GM12878 (cell line): ENCODE results near the gene NCOA4.
"Not testable (repeated sequence)": the region's sequence is repeated elsewhere in the genome, so short reads cannot be mapped to it uniquely, and the experiment has no call there.

Source experiments
- CHD1 ChIP-seq: IDR thresholded peaks from 2 replicates; pipeline ENCODE4 v1.6.1; 2012; ENCODE audit warnings: low read depth, low read length, improper control_type of control experiment
- ETV6 ChIP-seq, 2 experiments: fragments of 450-650 bp in 1 of 2; IDR thresholded peaks in 1 of 2; conservative IDR thresholded peaks in 1 of 2; 2 replicates each; pipeline ENCODE4 v1.6.1; 2014; ENCODE audit warnings: antibody characterized with exemption in 1 of 2, borderline replicate concordance in 1 of 2, low read depth in 1 of 2, mild to moderate bottlenecking in 1 of 2, moderate library complexity in 1 of 2
- EZH2 ChIP-seq: IDR thresholded peaks from 2 replicates; pipeline ENCODE4 v1.6.1; 2012; ENCODE audit warnings: low read depth, mild to moderate bottlenecking, control low read depth, inconsistent platforms, low read length, borderline replicate concordance; ENCODE audit not compliant: control insufficient read depth
- JUND ChIP-seq: IDR thresholded peaks from 2 replicates; pipeline ENCODE4 v1.6.1; 2012; ENCODE audit warnings: low read depth, mild to moderate bottlenecking, low read length, improper control_type of control experiment, moderate library complexity
- LARP7 ChIP-seq: fragments of 450-650 bp; IDR thresholded peaks from 2 replicates; pipeline ENCODE4 v1.6.1; 2017; ENCODE audit warnings: mild to moderate bottlenecking
- NFIC ChIP-seq: IDR thresholded peaks from 2 replicates; pipeline ENCODE4 v1.6.1; 2012; ENCODE audit warnings: low read depth, mild to moderate bottlenecking, inconsistent platforms, low read length, moderate library complexity
- POLR2A ChIP-seq: IDR thresholded peaks from 2 replicates; pipeline ENCODE4 v1.6.1; 2011; ENCODE audit warnings: low read depth, mild to moderate bottlenecking, low read length
- POLR2AphosphoS5 ChIP-seq: IDR thresholded peaks from 2 replicates; pipeline ENCODE4 v1.6.1; 2011; ENCODE audit warnings: mild to moderate bottlenecking, low read length, inconsistent platforms
- REST ChIP-seq: IDR thresholded peaks from 2 replicates; pipeline ENCODE4 v1.6.1; 2012; ENCODE audit warnings: mild to moderate bottlenecking, low read depth, low read length
- SKIL ChIP-seq: fragments of 450-650 bp; IDR thresholded peaks from 2 replicates; pipeline ENCODE4 v1.6.1; 2017; ENCODE audit warnings: mild to moderate bottlenecking, low read depth, inconsistent platforms; ENCODE audit not compliant: poor library complexity, severe bottlenecking
- SUZ12 ChIP-seq: fragments of 200-600 bp; sonication (generic); IDR thresholded peaks from one replicate; pipeline ENCODE4 v1.6.1; 2018; ENCODE audit warnings: antibody characterized with exemption, mild to moderate bottlenecking; ENCODE audit not compliant: unreplicated experiment
- TAF1 ChIP-seq: IDR thresholded peaks from 2 replicates; pipeline ENCODE4 v1.6.1; 2011; ENCODE audit warnings: mild to moderate bottlenecking, low read depth, low read length, borderline replicate concordance
- ZNF217 ChIP-seq: fragments of 450-650 bp; IDR thresholded peaks from 2 replicates; pipeline ENCODE4 v1.6.1; 2017; ENCODE audit warnings: antibody characterized with exemption, mild to moderate bottlenecking
- TF ChIP-seq, protein P1 (sequence below): IDR thresholded peaks from 2 replicates; pipeline ENCODE4 v1.6.1; 2012; ENCODE audit warnings: low read depth, low read length, improper control_type of control experiment

- not testable (repeated sequence) for TF ChIP-seq JUND; POLR2AphosphoS5; ZNF217; TAF1; SKIL; CHD1; EZH2; LARP7; SUZ12; POLR2A; ETV6 (conservative IDR thresholded peaks at IDR 0.05 in 1 of 2, IDR thresholded peaks at IDR 0.05 in 1 of 2; ENCODE audit: borderline replicate concordance in 1 of 2, low read depth in 1 of 2); NFIC; REST
- TF ChIP-seq, protein P1, sequence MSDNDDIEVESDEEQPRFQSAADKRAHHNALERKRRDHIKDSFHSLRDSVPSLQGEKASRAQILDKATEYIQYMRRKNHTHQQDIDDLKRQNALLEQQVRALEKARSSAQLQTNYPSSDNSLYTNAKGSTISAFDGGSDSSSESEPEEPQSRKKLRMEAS: not testable (repeated sequence)
These were observed 73.8 kb downstream of the NCOA4 start for GRCh38 chr10:45956634-45957033.
